ENCODE results near the gene ZBTB46. TPM values are rescaled to one million over a fixed set of nuclear protein-coding genes. Genes with fewer than 3 reads are reported as not detected.

The ZBTB46 gene
- polyA plus RNA-seq, 1 experiment: 2.0 TPM

GRCh38 chr20:63831646-63831992 lies 555 bp upstream of the ZBTB46 start:
- CTCF ChIA-PET: no interaction called here

GRCh38 chr20:63829945-63830835 lies 874 bp downstream of the ZBTB46 start:
- no peak for DNase-seq (ENCODE audit: low read depth, low spot score)
- TF ChIP-seq CTCF (IDR thresholded peaks at IDR 0.05; ENCODE audit: low read depth, low read length): no peak
- CTCF ChIA-PET: interaction anchor here (0.6 to 1.0 kb wide), 2 partner anchors 10 to 55 kb away, joined by 3 read pairs; no protein-coding TSS in a partner anchor
- Histone ChIP-seq H3K27me3 (ENCODE audit: control insufficient read depth, insufficient read depth, low read length) (no peaks in the 10 kb centered on the region), H3K4me3 (ENCODE audit: low read depth, low read length) (peak overlapping the region; percentile 74), H3K9me3 (ENCODE audit: control insufficient read depth, insufficient read depth, low read length) (peaks cover 10% of the 10 kb centered on the region; the same call in 1 of the 2 replicates), H3K27ac (ENCODE audit: low read depth, low read length) (peak overlapping the region; percentile 21)
- POLR2A ChIA-PET: no interaction called here

More at GRCh38 chr20:63831646-63831992, 555 bp upstream of the ZBTB46 start:
- Histone ChIP-seq H3K9me3 (ENCODE audit: control insufficient read depth, insufficient read depth, low read length) (peaks cover 10% of the 10 kb centered on the region; the same call in 1 of the 2 replicates), H3K27ac (ENCODE audit: low read depth, low read length) (no peak overlapping the region), H3K4me3 (ENCODE audit: low read depth, low read length) (peak overlapping the region; percentile 54; the same call in 1 of the 2 replicates), H3K27me3 (ENCODE audit: control insufficient read depth, insufficient read depth, low read length) (no peaks in the 10 kb centered on the region)
- POLR2A ChIA-PET: no interaction called here
- TF ChIP-seq CTCF (IDR thresholded peaks at IDR 0.05; ENCODE audit: low read depth, low read length): no peak
- DNase-seq (ENCODE audit: low read depth, low spot score): no peak

DNA sequence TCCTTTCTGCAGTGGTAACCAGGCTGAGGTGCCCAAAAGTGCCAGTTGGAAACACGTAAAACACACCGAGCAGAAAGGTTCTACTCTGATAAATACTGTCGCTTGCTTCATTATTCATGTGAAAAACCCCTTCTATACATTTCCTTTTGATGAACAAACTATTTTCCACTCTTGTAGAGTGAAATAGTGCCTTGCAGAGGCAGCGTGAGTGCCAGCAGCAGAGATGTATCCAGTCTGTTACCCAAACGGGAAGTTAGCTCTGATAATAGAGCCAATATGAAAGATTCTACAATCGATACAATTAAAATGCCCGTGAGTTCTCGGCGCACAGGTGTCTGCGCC lies 1.5 kb downstream of the ZBTB46 start:
- POLR2A ChIA-PET: no interaction called here

GRCh38 chr20:63828951-63829350 lies 2.1 kb downstream of the ZBTB46 start:
- Histone ChIP-seq H3K27ac (ENCODE audit: low read depth, low read length) (no peak overlapping the region), H3K9me3 (ENCODE audit: control insufficient read depth, insufficient read depth, low read length) (peaks cover 5% of the 10 kb centered on the region; the same call in 1 of the 2 replicates), H3K27me3 (ENCODE audit: control insufficient read depth, insufficient read depth, low read length) (no peaks in the 10 kb centered on the region), H3K4me3 (ENCODE audit: low read depth, low read length) (peak overlapping the region; percentile 74)
- POLR2A ChIA-PET: no interaction called here
- DNase-seq (ENCODE audit: low read depth, low spot score): no peak
- no peak for TF ChIP-seq CTCF (IDR thresholded peaks at IDR 0.05; ENCODE audit: low read depth, low read length)
- CTCF ChIA-PET: no interaction called here

More for the DNA sequence above, 1.5 kb downstream of the ZBTB46 start:
- CTCF ChIA-PET: interaction anchor here (0.6 kb wide), 1 partner anchor 9 kb away, joined by 3 read pairs; no protein-coding TSS in a partner anchor
- no peak overlapping the region for H3K27ac ChIP-seq (ENCODE audit: low read depth, low read length)
- no peaks in the 10 kb centered on the region for H3K27me3 ChIP-seq (ENCODE audit: control insufficient read depth, insufficient read depth, low read length)
- no peak for TF ChIP-seq CTCF (IDR thresholded peaks at IDR 0.05; ENCODE audit: low read depth, low read length)
- H3K4me3 ChIP-seq (ENCODE audit: low read depth, low read length): peak overlapping the region; percentile 74
- DNase-seq (ENCODE audit: low read depth, low spot score): no peak
- peaks cover 10% of the 10 kb centered on the region; the same call in 1 of the 2 replicates for H3K9me3 ChIP-seq (ENCODE audit: control insufficient read depth, insufficient read depth, low read length)

GRCh38 chr20:63828545-63828944 lies 2.5 kb downstream of the ZBTB46 start:
- Histone ChIP-seq H3K9me3 (ENCODE audit: control insufficient read depth, insufficient read depth, low read length) (peaks cover 3% of the 10 kb centered on the region; the same call in 1 of the 2 replicates), H3K4me3 (ENCODE audit: low read depth, low read length) (no peak overlapping the region), H3K27ac (ENCODE audit: low read depth, low read length) (no peak overlapping the region), H3K27me3 (ENCODE audit: control insufficient read depth, insufficient read depth, low read length) (no peaks in the 10 kb centered on the region)
- CTCF ChIA-PET: no interaction called here
- POLR2A ChIA-PET: interaction anchor here (0.7 kb wide), 1 partner anchor 11 kb away, joined by 3 read pairs; no protein-coding TSS in a partner anchor
- TF ChIP-seq CTCF (IDR thresholded peaks at IDR 0.05; ENCODE audit: low read depth, low read length): no peak
- DNase-seq (ENCODE audit: low read depth, low spot score): no peak
